ENCODE results near the gene DUSP1. TPM values are rescaled to one million over a fixed set of nuclear protein-coding genes. Genes with fewer than 3 reads are reported as not detected.

DUSP1 gene
- total and polyA plus RNA-seq, 2 of the 13 experiments (the other 11 are each of a cell fraction or from before 2014, with no cell fraction given) = 27.1 to 55.5 TPM

- TF ChIP-seq PLRG1 (conservative IDR thresholded peaks at IDR 0.05) (no peak), ZNF557 (CRISPR knock-in tag; IDR thresholded peaks at IDR 0.05) (no peak), ZGPAT (CRISPR knock-in tag; IDR thresholded peaks at IDR 0.05) (no peak), TARDBP (CRISPR knock-in tag; IDR thresholded peaks at IDR 0.05) (peak; percentile 35; the same call in 1 of the 2 replicates), ZNF430 (CRISPR knock-in tag; IDR thresholded peaks at IDR 0.05) (peak; percentile 70; the same call in 1 of the 2 replicates), RFX3 (CRISPR knock-in tag; IDR thresholded peaks at IDR 0.05) (no peak), FOXP1 (IDR thresholded peaks at IDR 0.05) (no peak), FOXP1 (CRISPR knock-in tag; IDR thresholded peaks at IDR 0.05) (no peak), ARID4A (CRISPR knock-in tag; IDR thresholded peaks at IDR 0.05; ENCODE audit: borderline replicate concordance) (no peak; the same call in 1 of the 2 replicates), BRCA1 (CRISPR knock-in tag; IDR thresholded peaks at IDR 0.05) (no peak), ZBTB21 (CRISPR knock-in tag; IDR thresholded peaks at IDR 0.05) (peak; percentile 87), ZNF782 (CRISPR knock-in tag; IDR thresholded peaks at IDR 0.05; ENCODE audit: borderline replicate concordance) (no peak), ZNF781 (CRISPR knock-in tag; IDR thresholded peaks at IDR 0.05; ENCODE audit: borderline replicate concordance, not compliant biosample characterization) (no peak), ZNF33A (CRISPR knock-in tag; IDR thresholded peaks at IDR 0.05; ENCODE audit: borderline replicate concordance) (no peak), ARID5B (CRISPR knock-in tag; IDR thresholded peaks at IDR 0.05) (peak; percentile 39; the same call in 1 of the 2 replicates), HNRNPUL1 (IDR thresholded peaks at IDR 0.05; ENCODE audit: low read depth, low read length) (no peak), ATM (IDR thresholded peaks at IDR 0.05; ENCODE audit: borderline replicate concordance) (no peak), ZNF709 (CRISPR knock-in tag; IDR thresholded peaks at IDR 0.05) (no peak), MAFK (conservative IDR thresholded peaks at IDR 0.05 in 1 of 2, IDR thresholded peaks at IDR 0.05 in 1 of 2; ENCODE audit: low read length in 2 of 2) (no peak; a peak in 1 of 4 replicates), TBL1XR1 (IDR thresholded peaks at IDR 0.05; ENCODE audit: borderline replicate concordance, low read length, partially characterized antibody) (peak; percentile 24), ZNF558 (CRISPR knock-in tag; IDR thresholded peaks at IDR 0.05; ENCODE audit: borderline replicate concordance) (no peak)
Observed at GRCh38 chr5:172806897-172807672, 36.1 kb upstream of the DUSP1 start (continued).
